ENCODE measurements around the gene KAT5.

The KAT5 gene

GRCh38 chr11:65710421-65710820 is 1.6 kb upstream of the KAT5 start:
- Histone ChIP-seq H3K9ac (ENCODE audit: low read depth, low read length) (no peak overlapping the region), H3K4me1 (ENCODE audit: control insufficient read depth, insufficient read depth, low read length) (peaks cover 18% of the 10 kb centered on the region), H3K4me3 (ENCODE audit: low read length) (no peak overlapping the region), H3K9me3 (replicated peaks; ENCODE audit: low read length) (no peaks in the 10 kb centered on the region), H3K36me3 (ENCODE audit: insufficient read depth, low read length) (peaks cover 27% of the 10 kb centered on the region), H3K4me2 (ENCODE audit: low read length) (no peak overlapping the region), H3K27me3 (ENCODE audit: control insufficient read depth, insufficient read depth, low read length) (peaks cover 5% of the 10 kb centered on the region)

- Histone ChIP-seq H3K27me3 (ENCODE audit: control insufficient read depth, insufficient read depth, low read length) (no peaks in the 10 kb centered on the region), H3K9ac (ENCODE audit: low read depth, low read length) (peak overlapping the region; percentile 89), H3K36me3 (ENCODE audit: insufficient read depth, low read length) (peaks cover 44% of the 10 kb centered on the region), H3K9me3 (replicated peaks; ENCODE audit: low read length) (no peaks in the 10 kb centered on the region), H3K4me1 (ENCODE audit: control insufficient read depth, insufficient read depth, low read length) (peaks cover 18% of the 10 kb centered on the region), H3K4me2 (ENCODE audit: low read length) (peak overlapping the region; percentile 93), H3K4me3 (ENCODE audit: low read length) (peak overlapping the region; percentile 79)
Observed at GRCh38 chr11:65712633-65713076, 603 bp downstream of the KAT5 start.

- Histone ChIP-seq H3K36me3 (ENCODE audit: insufficient read depth, low read length) (peaks cover 51% of the 10 kb centered on the region), H3K9ac (ENCODE audit: low read depth, low read length) (peak overlapping the region; percentile 89), H3K4me3 (ENCODE audit: low read length) (peak overlapping the region; percentile 79), H3K9me3 (replicated peaks; ENCODE audit: low read length) (no peaks in the 10 kb centered on the region), H3K4me1 (ENCODE audit: control insufficient read depth, insufficient read depth, low read length) (peaks cover 23% of the 10 kb centered on the region), H3K4me2 (ENCODE audit: low read length) (peak overlapping the region; percentile 93), H3K27me3 (ENCODE audit: control insufficient read depth, insufficient read depth, low read length) (no peaks in the 10 kb centered on the region)
Observed at GRCh38 chr11:65713212-65713969, 1.3 kb downstream of the KAT5 start.

GRCh38 chr11:65714433-65714832 is 2.4 kb downstream of the KAT5 start:
- no peak overlapping the region for H3K9ac ChIP-seq (ENCODE audit: low read depth, low read length)
- no peak overlapping the region for H3K4me3 ChIP-seq (ENCODE audit: low read length)
- peaks cover 34% of the 10 kb centered on the region for H3K4me1 ChIP-seq (ENCODE audit: control insufficient read depth, insufficient read depth, low read length)
- no peak overlapping the region for H3K4me2 ChIP-seq (ENCODE audit: low read length)
- peaks cover 59% of the 10 kb centered on the region for H3K36me3 ChIP-seq (ENCODE audit: insufficient read depth, low read length)
- H3K27me3 ChIP-seq (ENCODE audit: control insufficient read depth, insufficient read depth, low read length), result no peaks in the 10 kb centered on the region
- no peaks in the 10 kb centered on the region for H3K9me3 ChIP-seq (replicated peaks; ENCODE audit: low read length)

- Histone ChIP-seq H3K4me3 (ENCODE audit: low read length) (no peak overlapping the region), H3K4me2 (ENCODE audit: low read length) (no peak overlapping the region), H3K4me1 (ENCODE audit: control insufficient read depth, insufficient read depth, low read length) (peaks cover 26% of the 10 kb centered on the region), H3K9ac (ENCODE audit: low read depth, low read length) (no peak overlapping the region), H3K27me3 (ENCODE audit: control insufficient read depth, insufficient read depth, low read length) (no peaks in the 10 kb centered on the region), H3K36me3 (ENCODE audit: insufficient read depth, low read length) (peaks cover 59% of the 10 kb centered on the region), H3K9me3 (replicated peaks; ENCODE audit: low read length) (no peaks in the 10 kb centered on the region)
Observed at GRCh38 chr11:65716302-65716701, 4.2 kb downstream of the KAT5 start.

- no peak overlapping the region for H3K4me3 ChIP-seq (ENCODE audit: low read length)
- no peaks in the 10 kb centered on the region for H3K9me3 ChIP-seq (replicated peaks; ENCODE audit: low read length)
- H3K4me2 ChIP-seq (ENCODE audit: low read length), result no peak overlapping the region
- H3K36me3 ChIP-seq (ENCODE audit: insufficient read depth, low read length), result peaks cover 59% of the 10 kb centered on the region
- H3K27me3 ChIP-seq (ENCODE audit: control insufficient read depth, insufficient read depth, low read length), result no peaks in the 10 kb centered on the region
- no peak overlapping the region for H3K9ac ChIP-seq (ENCODE audit: low read depth, low read length)
- peaks cover 25% of the 10 kb centered on the region for H3K4me1 ChIP-seq (ENCODE audit: control insufficient read depth, insufficient read depth, low read length)
Observed at GRCh38 chr11:65716774-65717405, 4.8 kb downstream of the KAT5 start.

- H3K9ac ChIP-seq (ENCODE audit: low read depth, low read length), result no peak overlapping the region
- H3K36me3 ChIP-seq (ENCODE audit: insufficient read depth, low read length), result peaks cover 56% of the 10 kb centered on the region
- no peaks in the 10 kb centered on the region for H3K9me3 ChIP-seq (replicated peaks; ENCODE audit: low read length)
- H3K4me2 ChIP-seq (ENCODE audit: low read length), result no peak overlapping the region
- H3K4me3 ChIP-seq (ENCODE audit: low read length), result no peak overlapping the region
- no peaks in the 10 kb centered on the region for H3K27me3 ChIP-seq (ENCODE audit: control insufficient read depth, insufficient read depth, low read length)
- H3K4me1 ChIP-seq (ENCODE audit: control insufficient read depth, insufficient read depth, low read length), result peaks cover 22% of the 10 kb centered on the region
Observed at GRCh38 chr11:65717906-65718305, 5.9 kb downstream of the KAT5 start.

- peak overlapping the region; percentile 78 for H3K4me3 ChIP-seq (ENCODE audit: low read length)
- H3K9me3 ChIP-seq (replicated peaks; ENCODE audit: low read length), result no peaks in the 10 kb centered on the region
- peaks cover 50% of the 10 kb centered on the region for H3K36me3 ChIP-seq (ENCODE audit: insufficient read depth, low read length)
- H3K9ac ChIP-seq (ENCODE audit: low read depth, low read length), result peak overlapping the region; percentile 84
- peak overlapping the region; percentile 91 for H3K4me2 ChIP-seq (ENCODE audit: low read length)
- no peaks in the 10 kb centered on the region for H3K27me3 ChIP-seq (ENCODE audit: control insufficient read depth, insufficient read depth, low read length)
- peaks cover 19% of the 10 kb centered on the region for H3K4me1 ChIP-seq (ENCODE audit: control insufficient read depth, insufficient read depth, low read length)
Observed at GRCh38 chr11:65718531-65718930, 6.5 kb downstream of the KAT5 start.

- Histone ChIP-seq H3K9me3 (replicated peaks; ENCODE audit: low read length) (no peaks in the 10 kb centered on the region), H3K4me2 (ENCODE audit: low read length) (peak overlapping the region; percentile 91), H3K4me3 (ENCODE audit: low read length) (peak overlapping the region; percentile 78), H3K4me1 (ENCODE audit: control insufficient read depth, insufficient read depth, low read length) (peaks cover 19% of the 10 kb centered on the region), H3K36me3 (ENCODE audit: insufficient read depth, low read length) (peaks cover 45% of the 10 kb centered on the region), H3K27me3 (ENCODE audit: control insufficient read depth, insufficient read depth, low read length) (no peaks in the 10 kb centered on the region), H3K9ac (ENCODE audit: low read depth, low read length) (peak overlapping the region; percentile 84)
Observed at GRCh38 chr11:65718964-65719492, 7.0 kb downstream of the KAT5 start.

- Histone ChIP-seq H3K9ac (ENCODE audit: low read depth, low read length) (peak overlapping the region; percentile 84), H3K4me2 (ENCODE audit: low read length) (peak overlapping the region; percentile 91), H3K36me3 (ENCODE audit: insufficient read depth, low read length) (peaks cover 37% of the 10 kb centered on the region), H3K27me3 (ENCODE audit: control insufficient read depth, insufficient read depth, low read length) (no peaks in the 10 kb centered on the region), H3K4me1 (ENCODE audit: control insufficient read depth, insufficient read depth, low read length) (peaks cover 19% of the 10 kb centered on the region), H3K4me3 (ENCODE audit: low read length) (peak overlapping the region; percentile 78), H3K9me3 (replicated peaks; ENCODE audit: low read length) (no peaks in the 10 kb centered on the region)
Observed at GRCh38 chr11:65719871-65720210, 7.8 kb downstream of the KAT5 start.

GRCh38 chr11:65720211-65720934 is 8.3 kb downstream of the KAT5 start, which contains the start of gene RNASEH2C:
Gene RNASEH2C (minus strand): TSS chr11:65720798. CDS start chr11:65720758, 40 bp downstream.
- no peaks in the 10 kb centered on the region for H3K27me3 ChIP-seq (ENCODE audit: control insufficient read depth, insufficient read depth, low read length)
- peaks cover 19% of the 10 kb centered on the region for H3K4me1 ChIP-seq (ENCODE audit: control insufficient read depth, insufficient read depth, low read length)
- H3K4me3 ChIP-seq (ENCODE audit: low read length), result peak within 1 kb of the TSS; percentile 78
- peak within 1 kb of the TSS; percentile 91 for H3K4me2 ChIP-seq (ENCODE audit: low read length)
- peak within 1 kb of the TSS; percentile 84 for H3K9ac ChIP-seq (ENCODE audit: low read depth, low read length)
- no peaks in the 10 kb centered on the region for H3K9me3 ChIP-seq (replicated peaks; ENCODE audit: low read length)
- H3K36me3 ChIP-seq (ENCODE audit: insufficient read depth, low read length), result peaks cover 32% of the 10 kb centered on the region

Measured in skeletal muscle satellite cell (primary cell).